ENCODE measurements around the gene AGBL5. TPM values are rescaled to one million over a fixed set of nuclear protein-coding genes. Genes with fewer than 3 reads are reported as not detected.

Gene AGBL5
- total and polyA plus RNA-seq, 2 of the 13 experiments (the other 11 are each of a cell fraction or from before 2014, with no cell fraction given): 55.9 to 73.3 TPM

DNA sequence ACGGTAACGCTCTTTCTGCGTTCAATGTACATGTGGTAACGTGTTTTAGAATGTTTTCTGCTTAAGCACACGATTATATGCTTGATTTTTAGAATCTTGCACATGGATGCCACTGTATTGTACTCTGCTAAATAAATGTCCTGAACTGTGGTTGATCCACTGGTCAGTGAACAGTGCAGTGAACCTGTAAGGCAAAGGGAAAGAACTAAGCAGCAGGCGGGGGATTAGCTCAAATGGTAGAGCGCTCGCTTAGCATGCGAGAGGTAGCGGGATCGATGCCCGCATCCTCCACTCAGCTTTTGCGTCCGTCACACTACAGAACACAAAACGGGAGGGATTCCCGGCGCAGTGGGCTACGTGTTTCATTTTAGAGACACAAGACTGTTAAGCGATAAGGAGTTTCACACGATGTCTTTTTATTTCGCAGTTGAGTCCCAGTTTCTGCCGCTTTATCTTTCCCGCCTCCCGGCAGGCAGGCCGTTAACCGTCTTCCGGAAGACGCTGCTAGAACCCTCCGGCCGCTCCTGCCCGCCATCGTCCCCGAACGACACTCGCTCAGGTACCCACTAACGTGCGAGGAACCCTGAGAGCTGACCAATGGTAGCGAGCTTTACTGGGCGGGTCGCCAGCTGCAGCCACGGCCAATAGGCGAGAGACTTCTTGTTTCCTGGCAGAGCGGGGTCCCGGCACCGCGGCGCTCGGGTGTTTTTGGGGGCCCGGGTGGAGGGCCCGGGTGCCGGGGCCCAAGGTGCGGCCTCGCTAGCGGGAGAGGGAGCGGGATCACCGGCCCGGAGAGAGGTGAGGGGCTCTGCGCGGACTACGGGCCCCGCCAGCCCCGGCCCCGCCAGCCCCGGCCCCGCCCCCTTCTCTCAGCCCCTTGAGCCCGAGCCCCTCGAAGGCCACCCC is at the start of gene AGBL5 (continued):
- TF ChIP-seq, protein P1, sequence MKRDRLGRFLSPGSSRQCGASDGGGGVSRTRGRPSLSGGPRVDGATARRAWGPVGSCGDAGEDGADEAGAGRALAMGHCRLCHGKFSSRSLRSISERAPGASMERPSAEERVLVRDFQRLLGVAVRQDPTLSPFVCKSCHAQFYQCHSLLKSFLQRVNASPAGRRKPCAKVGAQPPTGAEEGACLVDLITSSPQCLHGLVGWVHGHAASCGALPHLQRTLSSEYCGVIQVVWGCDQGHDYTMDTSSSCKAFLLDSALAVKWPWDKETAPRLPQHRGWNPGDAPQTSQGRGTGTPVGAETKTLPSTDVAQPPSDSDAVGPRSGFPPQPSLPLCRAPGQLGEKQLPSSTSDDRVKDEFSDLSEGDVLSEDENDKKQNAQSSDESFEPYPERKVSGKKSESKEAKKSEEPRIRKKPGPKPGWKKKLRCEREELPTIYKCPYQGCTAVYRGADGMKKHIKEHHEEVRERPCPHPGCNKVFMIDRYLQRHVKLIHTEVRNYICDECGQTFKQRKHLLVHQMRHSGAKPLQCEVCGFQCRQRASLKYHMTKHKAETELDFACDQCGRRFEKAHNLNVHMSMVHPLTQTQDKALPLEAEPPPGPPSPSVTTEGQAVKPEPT (CRISPR knock-in tag; IDR thresholded peaks at IDR 0.05; ENCODE audit: low read depth): peak; percentile 94; the same call in 1 of the 2 replicates
- TF ChIP-seq MNT (IDR thresholded peaks at IDR 0.05) (no peak), PATZ1 (CRISPR knock-in tag; IDR thresholded peaks at IDR 0.05) (0 out of 2 replicates have a peak, but pooled peaks have one; percentile 4), PHF21A (CRISPR knock-in tag; IDR thresholded peaks at IDR 0.05) (peak; percentile 79), ZBTB34 (CRISPR knock-in tag; IDR thresholded peaks at IDR 0.05) (peak; percentile 92), KLF16 (CRISPR knock-in tag; IDR thresholded peaks at IDR 0.05) (peak; percentile 79 to 82; a peak in 3 of 4 replicates), ISL2 (CRISPR knock-in tag; IDR thresholded peaks at IDR 0.05) (peak; percentile 68), NR2F2 (IDR thresholded peaks at IDR 0.05; ENCODE audit: borderline replicate concordance, low read depth) (peak; percentile 47; the same call in 1 of the 2 replicates), GTF2F1 (IDR thresholded peaks at IDR 0.05; ENCODE audit: low read length) (peak; percentile 83; the same call in 1 of the 2 replicates), TFDP2 (CRISPR knock-in tag; IDR thresholded peaks at IDR 0.05) (peak; percentile 99), PCBP2 (optimal IDR thresholded peaks at IDR 0.05; ENCODE audit: low read depth, low read length, poor library complexity, severe bottlenecking) (no peak)
- TF ChIP-seq, protein P2, sequence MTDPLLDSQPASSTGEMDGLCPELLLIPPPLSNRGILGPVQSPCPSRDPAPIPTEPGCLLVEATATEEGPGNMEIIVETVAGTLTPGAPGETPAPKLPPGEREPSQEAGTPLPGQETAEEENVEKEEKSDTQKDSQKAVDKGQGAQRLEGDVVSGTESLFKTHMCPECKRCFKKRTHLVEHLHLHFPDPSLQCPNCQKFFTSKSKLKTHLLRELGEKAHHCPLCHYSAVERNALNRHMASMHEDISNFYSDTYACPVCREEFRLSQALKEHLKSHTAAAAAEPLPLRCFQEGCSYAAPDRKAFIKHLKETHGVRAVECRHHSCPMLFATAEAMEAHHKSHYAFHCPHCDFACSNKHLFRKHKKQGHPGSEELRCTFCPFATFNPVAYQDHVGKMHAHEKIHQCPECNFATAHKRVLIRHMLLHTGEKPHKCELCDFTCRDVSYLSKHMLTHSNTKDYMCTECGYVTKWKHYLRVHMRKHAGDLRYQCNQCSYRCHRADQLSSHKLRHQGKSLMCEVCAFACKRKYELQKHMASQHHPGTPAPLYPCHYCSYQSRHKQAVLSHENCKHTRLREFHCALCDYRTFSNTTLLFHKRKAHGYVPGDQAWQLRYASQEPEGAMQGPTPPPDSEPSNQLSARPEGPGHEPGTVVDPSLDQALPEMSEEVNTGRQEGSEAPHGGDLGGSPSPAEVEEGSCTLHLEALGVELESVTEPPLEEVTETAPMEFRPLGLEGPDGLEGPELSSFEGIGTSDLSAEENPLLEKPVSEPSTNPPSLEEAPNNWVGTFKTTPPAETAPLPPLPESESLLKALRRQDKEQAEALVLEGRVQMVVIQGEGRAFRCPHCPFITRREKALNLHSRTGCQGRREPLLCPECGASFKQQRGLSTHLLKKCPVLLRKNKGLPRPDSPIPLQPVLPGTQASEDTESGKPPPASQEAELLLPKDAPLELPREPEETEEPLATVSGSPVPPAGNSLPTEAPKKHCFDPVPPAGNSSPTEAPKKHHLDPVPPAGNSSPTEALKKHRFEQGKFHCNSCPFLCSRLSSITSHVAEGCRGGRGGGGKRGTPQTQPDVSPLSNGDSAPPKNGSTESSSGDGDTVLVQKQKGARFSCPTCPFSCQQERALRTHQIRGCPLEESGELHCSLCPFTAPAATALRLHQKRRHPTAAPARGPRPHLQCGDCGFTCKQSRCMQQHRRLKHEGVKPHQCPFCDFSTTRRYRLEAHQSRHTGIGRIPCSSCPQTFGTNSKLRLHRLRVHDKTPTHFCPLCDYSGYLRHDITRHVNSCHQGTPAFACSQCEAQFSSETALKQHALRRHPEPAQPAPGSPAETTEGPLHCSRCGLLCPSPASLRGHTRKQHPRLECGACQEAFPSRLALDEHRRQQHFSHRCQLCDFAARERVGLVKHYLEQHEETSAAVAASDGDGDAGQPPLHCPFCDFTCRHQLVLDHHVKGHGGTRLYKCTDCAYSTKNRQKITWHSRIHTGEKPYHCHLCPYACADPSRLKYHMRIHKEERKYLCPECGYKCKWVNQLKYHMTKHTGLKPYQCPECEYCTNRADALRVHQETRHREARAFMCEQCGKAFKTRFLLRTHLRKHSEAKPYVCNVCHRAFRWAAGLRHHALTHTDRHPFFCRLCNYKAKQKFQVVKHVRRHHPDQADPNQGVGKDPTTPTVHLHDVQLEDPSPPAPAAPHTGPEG (CRISPR knock-in tag; IDR thresholded peaks at IDR 0.05): peak; percentile 94

All from HepG2 (cell line).